H1 (cell line): Measurements from ENCODE around the gene KRTAP10-4. TPM values are rescaled to one million over a fixed set of nuclear protein-coding genes. Genes with fewer than 3 reads are reported as not detected.

Experiments used
- CTCF ChIA-PET: fragments of 300-600 bp; sonication (Branson Sonifier 250); formaldehyde crosslinking; loops from one replicate; lab custom pipeline; 2021; ENCODE audit not compliant: partially characterized antibody; lab: Charles Lee
- POLR2A ChIA-PET: fragments of 300-600 bp; sonication (Branson Sonifier 250); formaldehyde crosslinking; loops from one replicate; lab custom pipeline; 2021; ENCODE audit warnings: inconsistent platforms; ENCODE audit not compliant: partially characterized antibody; lab: Charles Lee
- DNase-seq, 2 experiments: peaks; one replicate each; pipeline versions ENCODE4 v3.0.0 to v3.0.0-alpha.2; 2010 to 2022; ENCODE audit warnings: low spot score in 2 of 2, low read depth in 1 of 2, mixed read lengths in 1 of 2
- FAIRE-seq: peaks from 2 replicates; lab custom pipeline; 2011; peaks lifted over from hg19 to GRCh38; lab: Jason Lieb, UNC
- H2AFZ ChIP-seq: 2 replicates; pipeline ENCODE4 v1.8.1; 2012; ENCODE audit warnings: low read length, inconsistent platforms
- H2AK5ac ChIP-seq: 2 replicates; pipeline ENCODE4 v1.6.1; 2013; ENCODE audit warnings: low read depth, low read length
- H2BK120ac ChIP-seq: replicated peaks from 2 replicates; pipeline ENCODE3; 2013; ENCODE audit warnings: low read depth, low read length, inconsistent platforms
- H2BK12ac ChIP-seq: 2 replicates; pipeline ENCODE4 v1.6.1; 2013; ENCODE audit warnings: low read depth, low read length
- H2BK15ac ChIP-seq: 2 replicates; pipeline ENCODE4 v1.6.1; 2013; ENCODE audit warnings: low read length
- H2BK20ac ChIP-seq: 2 replicates; pipeline ENCODE4 v1.6.1; 2013; ENCODE audit warnings: low read length
- H2BK5ac ChIP-seq: 2 replicates; pipeline ENCODE4 v1.6.1; 2013; ENCODE audit warnings: low read depth, low read length
- H3K14ac ChIP-seq: 2 replicates; pipeline ENCODE4 v1.6.1; 2013; ENCODE audit warnings: inconsistent platforms; ENCODE audit not compliant: insufficient read length
- H3K18ac ChIP-seq: 2 replicates; pipeline ENCODE4 v1.6.1; 2013; ENCODE audit warnings: low read length; ENCODE audit errors: extremely low read depth
- H3K23ac ChIP-seq: 2 replicates; pipeline ENCODE4 v1.6.1; 2013; ENCODE audit warnings: inconsistent platforms; ENCODE audit not compliant: insufficient read length
- H3K23me2 ChIP-seq: 2 replicates; pipeline ENCODE4 v1.6.1; 2013; ENCODE audit warnings: low read depth, low read length
- H3K27ac ChIP-seq: 2 replicates; pipeline ENCODE4 v1.6.1; 2011; ENCODE audit warnings: low read depth, low read length, inconsistent platforms
- H3K27me3 ChIP-seq, 4 experiments: replicated peaks in 1 of 4; 1 replicate in 1 of 4; 2 replicates in 3 of 4; pipeline versions ENCODE4 v1.6.1 to v1.8.1; 2011 to 2013; ENCODE audit warnings: low read length in 3 of 4, mild to moderate bottlenecking in 3 of 4, inconsistent platforms in 2 of 4, mixed read lengths in 2 of 4, moderate library complexity in 1 of 4; ENCODE audit not compliant: control insufficient read depth in 3 of 4, insufficient read depth in 3 of 4; ENCODE audit errors: extremely low read depth in 1 of 4
- H3K36me3 ChIP-seq, 4 experiments: 2 replicates each; pipeline versions ENCODE4 v1.6.1 to v1.8.1; 2011 to 2013; ENCODE audit warnings: mild to moderate bottlenecking in 4 of 4, low read length in 3 of 4, moderate library complexity in 2 of 4, control low read depth in 1 of 4, inconsistent platforms in 1 of 4; ENCODE audit not compliant: insufficient read depth in 4 of 4, control insufficient read depth in 2 of 4
- H3K4ac ChIP-seq: replicated peaks from 2 replicates; pipeline ENCODE3; 2013; ENCODE audit warnings: low read length, low read depth, mixed read lengths, inconsistent platforms; ENCODE audit not compliant: insufficient read length
- H3K4me1 ChIP-seq, 4 experiments: replicated peaks in 1 of 4; 1 replicate in 1 of 4; 2 replicates in 3 of 4; pipeline versions ENCODE4 v1.6.1 to v1.8.1; 2011 to 2013; ENCODE audit warnings: low read length in 3 of 4, inconsistent platforms in 2 of 4, mixed read lengths in 1 of 4; ENCODE audit not compliant: insufficient read depth in 4 of 4, control insufficient read depth in 3 of 4
- H3K4me2 ChIP-seq, 2 experiments: 2 replicates each; pipeline versions ENCODE4 v1.6.1 to v1.8.1; 2011 to 2013; ENCODE audit warnings: low read depth in 2 of 2, low read length in 2 of 2, control low read depth in 1 of 2, inconsistent platforms in 1 of 2, mild to moderate bottlenecking in 1 of 2; ENCODE audit not compliant: insufficient read depth in 1 of 2
- H3K4me3 ChIP-seq, 4 experiments: fragments of 200-600, 300-600 bp in 1 of 4; sonication (generic), shearing (Covaris generic), sonication (Bioruptor Twin) in 1 of 4; 2 replicates each; pipeline versions ENCODE4 v1.5.1 to v1.8.1; 2011 to 2016; ENCODE audit warnings: low read length in 4 of 4, low read depth in 3 of 4, control low read depth in 2 of 4, inconsistent platforms in 2 of 4, mild to moderate bottlenecking in 2 of 4, mixed read lengths in 1 of 4, moderate library complexity in 1 of 4; ENCODE audit not compliant: insufficient read depth in 2 of 4; ENCODE audit errors: extremely low read depth in 1 of 4
- H3K56ac ChIP-seq: replicated peaks from 2 replicates; pipeline ENCODE3; 2013; ENCODE audit warnings: low read depth, mild to moderate bottlenecking, mixed read lengths, low read length, inconsistent platforms; ENCODE audit not compliant: insufficient read length
- H3K79me1 ChIP-seq: 2 replicates; pipeline ENCODE4 v1.6.1; 2013; ENCODE audit warnings: low read depth, low read length, control low read depth
- H3K79me2 ChIP-seq, 2 experiments: 2 replicates each; pipeline versions ENCODE4 v1.6.1 to v1.8.1; 2012 to 2013; ENCODE audit warnings: low read length in 2 of 2, mild to moderate bottlenecking in 2 of 2, inconsistent platforms in 1 of 2; ENCODE audit not compliant: insufficient read depth in 2 of 2, control insufficient read depth in 1 of 2
- H3K9ac ChIP-seq, 4 experiments: replicated peaks in 1 of 4; 1 replicate in 1 of 4; 2 replicates in 3 of 4; pipeline versions ENCODE4 v1.6.1 to v1.8.1; 2011 to 2013; ENCODE audit warnings: low read depth in 3 of 4, low read length in 3 of 4, control low read depth in 2 of 4, mild to moderate bottlenecking in 2 of 4, moderate library complexity in 2 of 4, inconsistent platforms in 1 of 4; ENCODE audit errors: extremely low read depth in 1 of 4
- H3K9me3 ChIP-seq, 2 experiments: 2 replicates each; pipeline versions ENCODE4 v1.6.1 to v1.8.1; 2012 to 2013; ENCODE audit warnings: mild to moderate bottlenecking in 2 of 2, moderate library complexity in 2 of 2, control low read depth in 1 of 2, inconsistent platforms in 1 of 2, low read depth in 1 of 2, low read length in 1 of 2, mixed read lengths in 1 of 2; ENCODE audit not compliant: insufficient read depth in 2 of 2
- H4K20me1 ChIP-seq, 2 experiments: replicated peaks in 1 of 2; 2 replicates each; pipeline versions ENCODE3 to v1.8.1; 2011 to 2013; ENCODE audit warnings: inconsistent platforms in 2 of 2, low read length in 2 of 2, mild to moderate bottlenecking in 1 of 2; ENCODE audit not compliant: insufficient read depth in 2 of 2, control insufficient read depth in 1 of 2
- H4K5ac ChIP-seq: 2 replicates; pipeline ENCODE4 v1.6.1; 2013; ENCODE audit warnings: low read length, low read depth, mixed read lengths, inconsistent platforms; ENCODE audit not compliant: insufficient read length
- H4K8ac ChIP-seq: 2 replicates; pipeline ENCODE4 v1.8.0; 2013; ENCODE audit warnings: mild to moderate bottlenecking, moderate library complexity, low read length, inconsistent platforms; ENCODE audit not compliant: insufficient read depth; ENCODE audit errors: extremely low read depth
- H4K91ac ChIP-seq: replicated peaks from 2 replicates; pipeline ENCODE3; 2013; ENCODE audit warnings: low read length, mixed read lengths, inconsistent platforms; ENCODE audit not compliant: insufficient read length
- ASH2L ChIP-seq: fragments of 200-600, 300-600 bp; sonication (generic); IDR thresholded peaks from one replicate; pipeline ENCODE4 v1.7.1; 2017; ENCODE audit warnings: low read length
- ATF2 ChIP-seq: IDR thresholded peaks from 2 replicates; pipeline ENCODE4 v1.6.1; 2012; ENCODE audit warnings: low read length, inconsistent platforms
- BRCA1 ChIP-seq: IDR thresholded peaks from 2 replicates; pipeline ENCODE4 v1.6.1; 2012; ENCODE audit warnings: low read depth, low read length, improper control_type of control experiment
- GABPA ChIP-seq: IDR thresholded peaks from 2 replicates; pipeline ENCODE4 v1.6.1; 2011; ENCODE audit warnings: mild to moderate bottlenecking, low read length, moderate library complexity, borderline replicate concordance; ENCODE audit not compliant: insufficient read depth
- HDAC2 ChIP-seq, 2 experiments: fragments of 300-600 bp in 1 of 2; sonication (generic) in 1 of 2; IDR thresholded peaks; 2 replicates each; pipeline ENCODE4 v1.6.1; 2011 to 2012; ENCODE audit warnings: low read depth in 2 of 2, low read length in 2 of 2, mild to moderate bottlenecking in 2 of 2, moderate library complexity in 2 of 2, borderline replicate concordance in 1 of 2, inconsistent platforms in 1 of 2
- KDM1A ChIP-seq: fragments of 200-600, 300-600 bp; sonication (generic); IDR thresholded peaks from 2 replicates; pipeline ENCODE4 v1.7.1; 2016; ENCODE audit warnings: mild to moderate bottlenecking, low read length, borderline replicate concordance
- KDM4A ChIP-seq: IDR thresholded peaks from one replicate; pipeline ENCODE4 v1.7.1; 2012; ENCODE audit warnings: low read depth, mild to moderate bottlenecking, moderate library complexity, low read length, inconsistent platforms; ENCODE audit not compliant: severe bottlenecking
- MAX ChIP-seq: IDR thresholded peaks from 2 replicates; pipeline ENCODE4 v1.6.1; 2012; ENCODE audit warnings: inconsistent platforms
- POLR2AphosphoS5 ChIP-seq: IDR thresholded peaks from 2 replicates; pipeline ENCODE4 v1.6.1; 2011; ENCODE audit warnings: low read depth, low read length
- POU5F1 ChIP-seq: IDR thresholded peaks from 2 replicates; pipeline ENCODE4 v1.6.1; 2011; ENCODE audit warnings: low read depth, mild to moderate bottlenecking, low read length, moderate library complexity
- SP1 ChIP-seq: IDR thresholded peaks from 2 replicates; pipeline ENCODE4 v1.6.1; 2011; ENCODE audit warnings: low read depth, low read length
- WGBS, 2 experiments: shearing (Covaris generic) in 1 of 2; methylation state at CpG; one replicate each; pipeline versions ENCODE4 v1.1.6 to v1.1.7; 2013 to 2015; ENCODE audit warnings: low lambda C conversion rate in 2 of 2, mixed read lengths in 2 of 2, inconsistent platforms in 1 of 2, low coverage in 1 of 2, missing lambda C conversion rate in 1 of 2; ENCODE audit not compliant: insufficient replicate concordance in 2 of 2, insufficient coverage in 1 of 2, insufficient read length in 1 of 2; ENCODE audit errors: extremely low coverage in 1 of 2, missing lambda C conversion rate in 1 of 2; 5-methylcytosine and 5-hydroxymethylcytosine counted together
- polyA plus RNA-seq, 7 experiments: library from polyadenylated mRNA; depleted of rRNA in 3 of 7; stranded (reverse) in 5 of 7; unstranded in 2 of 7; fragments of >200 nt in 5 of 7; fragments of 200-250 nt in 2 of 7; gene quantifications; 1 replicate in 5 of 7; 2 replicates in 1 of 7; 4 replicates in 1 of 7; pipeline versions ENCODE4 v1.2.1 to v1.2.3, GENCODE V29; 2011 to 2013; ENCODE audit warnings: missing spikeins in 2 of 7, mixed read lengths in 2 of 7
- total RNA-seq: library from RNA; stranded (reverse); fragmentation: NEBNext Ultra II Directional; extraction: Animal tissue kit (Norgen Biotek cat#: 25700); gene quantifications from 2 replicates; pipeline ENCODE4 v1.2.1, GENCODE V29; 2021

KRTAP10-4 gene
- total and polyA plus RNA-seq, 2 of the 8 experiments (the other 6 are each of a cell fraction or from before 2014, with no cell fraction given), result not detected

DNA sequence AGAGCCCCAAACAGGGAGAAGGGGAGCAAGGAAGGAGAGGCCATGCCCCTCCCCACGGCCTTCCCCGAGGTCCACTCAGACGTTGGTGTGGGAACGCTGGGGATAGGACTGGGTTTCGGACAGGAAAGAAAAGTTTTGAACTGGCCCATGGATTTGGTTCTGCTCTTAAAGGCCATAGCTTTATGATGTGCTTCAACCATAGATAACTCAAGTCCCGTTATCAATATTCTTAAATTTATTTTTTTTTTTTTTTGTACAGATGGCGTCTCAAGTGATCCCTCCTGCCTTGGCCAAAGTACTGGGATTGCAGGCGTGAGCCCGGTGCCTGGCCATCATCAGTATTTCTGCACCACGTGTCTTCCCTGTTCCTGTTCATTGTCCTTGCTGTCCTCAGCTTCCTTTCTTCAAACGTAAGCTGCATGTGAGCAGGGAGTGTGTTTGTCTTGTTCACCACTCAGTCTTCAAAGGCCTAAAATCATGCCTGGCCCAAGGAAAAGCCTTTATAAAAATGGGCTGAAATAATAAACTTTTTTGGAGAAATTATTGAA, 32.7 kb upstream of the KRTAP10-4 start:
- no peak overlapping the region for H3K4me2 ChIP-seq
- no peaks in the 10 kb centered on the region for H3K79me1 ChIP-seq
- peaks cover 0 to 2% (median 0%) of the 10 kb centered on the region in 4 experiments; a peak in 1 of 7 replicates for H3K4me1 ChIP-seq
- H2BK20ac ChIP-seq, result no peak overlapping the region
- no peaks in the 10 kb centered on the region for H3K27me3 ChIP-seq
- H3K9ac ChIP-seq, result no peak overlapping the region
- H3K36me3 ChIP-seq, result no peaks in the 10 kb centered on the region
- H3K14ac ChIP-seq, result no peak overlapping the region
- H4K91ac ChIP-seq, result no peak overlapping the region
- peaks cover 3 to 4% of the 10 kb centered on the region in 2 experiments; a peak in 1 of 4 replicates for H3K9me3 ChIP-seq
- H2BK120ac ChIP-seq, result no peak overlapping the region
- no peaks in the 10 kb centered on the region for H4K20me1 ChIP-seq
- no peak overlapping the region for H4K5ac ChIP-seq
- H2BK15ac ChIP-seq, result no peak overlapping the region
- H2BK12ac ChIP-seq, result 0 out of 2 replicates have a peak overlapping the region, but pooled peaks have one; percentile 60
- no peak overlapping the region for H2AFZ ChIP-seq
- no peak overlapping the region for H3K4me3 ChIP-seq
- H3K23ac ChIP-seq, result no peak overlapping the region
- DNase-seq (no peak), FAIRE-seq (no peak)
- no peaks in the 10 kb centered on the region for H3K23me2 ChIP-seq
- no peak overlapping the region for H3K27ac ChIP-seq
- H2AK5ac ChIP-seq, result peak overlapping the region; percentile 75; the same call in 1 of the 2 replicates
- 0 out of 2 replicates have a peak overlapping the region, but pooled peaks have one; percentile 52 for H2BK5ac ChIP-seq
- 85% methylated on average over 11 of the region's 11 CpGs; no CpG with 5 or more reads in 1 of the 2 experiments for WGBS, 2 experiments
- H3K4ac ChIP-seq, result no peak overlapping the region
- H3K18ac ChIP-seq, result no peak overlapping the region
- H4K8ac ChIP-seq, result no peak overlapping the region
- H3K56ac ChIP-seq, result no peak overlapping the region
- no peaks in the 10 kb centered on the region for H3K79me2 ChIP-seq
- POLR2A ChIA-PET, result interaction anchor here (1.2 kb wide), 1 partner anchor 11 kb away, joined by 3 read pairs; no protein-coding TSS in a partner anchor
- CTCF ChIA-PET, result interaction anchor here (0.6 to 1.1 kb wide), 6 partner anchors 9 to 40 kb away, joined by 3 to 8 read pairs (median 3); no protein-coding TSS in a partner anchor
- TF ChIP-seq GABPA, result no peak
- no peak for TF ChIP-seq MAX
- no peak for TF ChIP-seq POU5F1
- TF ChIP-seq ASH2L, result no peak
- no peak for TF ChIP-seq SP1
- no peak for TF ChIP-seq KDM4A
- no peak for TF ChIP-seq POLR2AphosphoS5
- TF ChIP-seq BRCA1, result no peak
- TF ChIP-seq HDAC2 (IDR thresholded peaks at IDR 0.05; ENCODE audit: borderline replicate concordance in 1 of 2, low read depth in 2 of 2, low read length in 2 of 2), result no peak
- no peak for TF ChIP-seq KDM1A
- no peak for TF ChIP-seq ATF2
